ENCODE data around the gene PSD. TPM values are rescaled to one million over a fixed set of nuclear protein-coding genes. Genes with fewer than 3 reads are reported as not detected.
A peak's percentile ranks its signal among the peaks of the same experiment; 100 is the strongest.

PSD gene
- total RNA-seq (2013; cell fraction: nucleolus; rRNA removed), result 0.83 and 1.1 TPM in 2 replicates
- 0.11 and 0.27 TPM in 2 replicates for total RNA-seq (2014; rRNA removed)
- total RNA-seq (2014; rRNA removed; fragmentation: Illumina TruSeq; extraction: Trizol), result 0.09 and 0.18 TPM in 2 replicates
- total RNA-seq (2021), result 0.16 and 0.56 TPM in 2 replicates
- polyA plus RNA-seq (2011; ENCODE audit: low read depth), result 0.41 TPM
- 0.41 and 0.55 TPM in 2 replicates for polyA plus RNA-seq (2011; rRNA removed)
- 0.43 and 0.57 TPM in 2 replicates for polyA plus RNA-seq (2011; cell fraction: cytosol; rRNA removed)
- polyA plus RNA-seq (2011; cell fraction: nucleus; rRNA removed), result 3.5 and 3.8 TPM in 2 replicates
- polyA plus RNA-seq (2012), result 2.1 and 2.8 TPM in 2 replicates
- polyA plus RNA-seq (2014; fragmentation: Illumina TruSeq; extraction: Trizol), result 0.16 TPM in 1 of 2 replicates, not detected in the other
- not detected for polyA plus RNA-seq (2014; fragmentation: Nextera tagmentation; extraction: Ambion mirVana)
- polyA plus RNA-seq (2014; rRNA removed), result 0.25 and 0.77 TPM in 2 replicates
- 1 to 10 TPM; 1.7 to 2.0 TPM for polyA plus RNA-seq (2016; fragmentation: Nextera tagmentation; extraction: Ambion mirVana)
- 0.93 and 0.95 TPM in 2 replicates for polyA minus RNA-seq (2011; rRNA and poly(A)+ RNA removed)
- not detected in 2 replicates for polyA minus RNA-seq (2011; cell fraction: cytosol; rRNA and poly(A)+ RNA removed)
- 1.1 TPM in 2 replicates for polyA minus RNA-seq (2011; cell fraction: nucleus; rRNA and poly(A)+ RNA removed)
- Bru-seq, nascent RNA, result percentile 28 among the genes with signal in this experiment
- percentile 35 among the genes with signal in this experiment for BruChase-seq, experiment 1, labeled RNA remaining after a 6-hour chase
- BruChase-seq, experiment 2, labeled RNA remaining after a 2-hour chase, result percentile 27 among the genes with signal in this experiment
- long read RNA-seq, experiment 1, result 0 reads
- long read RNA-seq, experiment 2, result 0 reads

DNA sequence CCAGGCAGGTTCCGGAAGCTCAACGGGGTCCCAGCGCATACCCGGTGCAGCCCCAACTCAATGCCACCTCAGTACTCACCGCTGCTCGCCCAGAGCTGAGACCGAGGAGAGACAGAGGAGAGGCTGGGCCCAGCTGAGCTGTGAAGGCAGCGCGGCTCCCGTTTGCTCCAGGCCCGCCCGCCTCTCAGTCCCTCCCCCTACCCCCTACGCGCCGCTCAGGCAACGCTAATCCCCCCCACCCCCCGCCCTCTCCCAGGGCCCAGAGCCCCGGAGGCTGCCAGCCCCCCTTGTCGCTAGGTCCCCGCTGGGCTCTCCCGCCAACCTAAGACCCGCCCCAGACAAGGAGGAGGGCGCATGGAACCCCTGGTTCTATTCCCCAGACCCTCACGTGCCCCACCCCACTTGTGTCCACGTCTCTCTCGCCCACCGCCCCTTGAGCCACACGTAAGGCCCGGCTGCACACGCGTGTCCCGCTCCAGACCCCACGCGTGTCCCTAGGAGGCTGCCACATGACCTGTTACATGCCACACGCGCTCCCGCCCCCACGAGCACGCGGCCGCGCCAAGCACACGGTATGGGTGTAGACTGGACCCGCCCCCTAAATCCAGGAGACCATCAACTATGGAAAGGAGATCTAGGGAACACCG lies at the start of gene PSD:
TSS of gene PSD (minus strand) at position 164 of the 647 bp plus-strand sequence. CDS start 1,747 bp downstream, outside the sequence.
- in situ Hi-C loops (cut with MboI), result no loop called here
- no peak within 1 kb of the TSS for H3K9ac ChIP-seq (ENCODE audit: control insufficient read depth, insufficient read depth, low read length)
- peaks cover 18% of the 10 kb centered on the region for H3K4me1 ChIP-seq (ENCODE audit: control insufficient read depth, insufficient read depth, low read length)
- no peak for DNase-seq (ENCODE audit: low read depth, low spot score)
- H3K27me3 ChIP-seq (replicated peaks in 1 of 2; ENCODE audit: control insufficient read depth in 2 of 2, insufficient read depth in 2 of 2, low read length in 1 of 2), result no peaks in the 10 kb centered on the region; a peak in 1 of 4 replicates
- H3K4me2 ChIP-seq (ENCODE audit: control insufficient read depth, insufficient read depth), result peak within 1 kb of the TSS; percentile 95
- intact Hi-C loops (cut with micrococcal nuclease; ENCODE audit: unreplicated experiment), result no loop called here
- H3K9me3 ChIP-seq (replicated peaks; ENCODE audit: control insufficient read depth, insufficient read depth, low read length), result no peaks in the 10 kb centered on the region
- ChIA-PET CTCF (no interaction called here), RAD21 (ENCODE audit: unreplicated experiment) (no interaction called here), SMC1A (ENCODE audit: uncharacterized antibody, unreplicated experiment) (no interaction called here), POLR2A (no interaction called here)
- BruUV-seq (replicated peaks), result no TSS peak
- H3K36me3 ChIP-seq (ENCODE audit: control insufficient read depth in 2 of 2, insufficient read depth in 2 of 2, low read length in 1 of 2), result no peaks in the 10 kb centered on the region; a peak in 1 of 4 replicates
- TF ChIP-seq JUND (IDR thresholded peaks at IDR 0.05; ENCODE audit: low read depth, low read length) (no peak), IKZF2 (IDR thresholded peaks at IDR 0.05) (no peak), SPI1 (IDR thresholded peaks at IDR 0.05; ENCODE audit: borderline replicate concordance, insufficient read depth, low read depth, low read length) (no peak), RELB (IDR thresholded peaks at IDR 0.05; ENCODE audit: low read depth) (no peak), ZBTB4 (CRISPR knock-in tag; IDR thresholded peaks at IDR 0.05) (no peak), ELK1 (IDR thresholded peaks at IDR 0.05; ENCODE audit: low read depth, low read length) (no peak), HDGF (IDR thresholded peaks at IDR 0.05) (no peak), NR2C1 (IDR thresholded peaks at IDR 0.05) (no peak)
- no peak within 1 kb of the TSS for H2AFZ ChIP-seq (ENCODE audit: control insufficient read depth, low read depth, low read length)
- no peak for FAIRE-seq
- no peak for ATAC-seq
- no peak within 1 kb of the TSS for H3K27ac ChIP-seq (ENCODE audit: control insufficient read depth, insufficient read depth)
- H3K4me3 ChIP-seq, result peak within 1 kb of the TSS; percentile 98
- 24% methylated on average over 34 of the region's 45 CpGs for WGBS (ENCODE audit: insufficient coverage, insufficient replicate concordance, low lambda C conversion rate, missing lambda C conversion rate)
- H4K20me1 ChIP-seq (ENCODE audit: control insufficient read depth, insufficient read depth), result peaks cover 2% of the 10 kb centered on the region; the same call in 1 of the 2 replicates
- H3K79me2 ChIP-seq (ENCODE audit: control insufficient read depth, insufficient read depth, low read length), result peaks cover 7% of the 10 kb centered on the region

All from GM12878 (cell line).